Stimulated activated naive B cell treated with anti-CD40 and anti-IgM and Interleukin-4, amounts not matched to agents 10 μg/mL and 1 μg/mL and 100 μg/mL, for 72 hours (primary cell): ENCODE results near the gene RAB6B.

Experiments used
- ATAC-seq, 2 donors: fragments of 150-1000 bp; cut with Tn5 transposase; replicated peaks; 2 replicates each; pipeline ENCODE4 v1.10.0; 2021; ENCODE audit warnings: moderate library complexity in 1 of 2
- DNase-seq: peaks from one replicate; pipeline ENCODE4 v3.0.0; 2021
- H3K27ac Mint-ChIP-seq: one replicate; pipeline ENCODE4 v1.8.0; 2022; ENCODE audit warnings: mild to moderate bottlenecking, mixed read lengths
- H3K27me3 Mint-ChIP-seq, 2 donors: one replicate each; pipeline ENCODE4 v1.8.0; 2022; ENCODE audit warnings: mixed read lengths in 2 of 2
- H3K36me3 Mint-ChIP-seq, 2 donors: one replicate each; pipeline ENCODE4 v1.8.0; 2022; ENCODE audit warnings: mixed read lengths in 2 of 2, mild to moderate bottlenecking in 1 of 2
- H3K4me1 Mint-ChIP-seq, 2 donors: one replicate each; pipeline ENCODE4 v1.8.0; 2022; ENCODE audit warnings: mixed read lengths in 2 of 2, mild to moderate bottlenecking in 1 of 2
- H3K4me3 Mint-ChIP-seq, 2 donors: one replicate each; pipeline ENCODE4 v1.8.0; 2022; ENCODE audit warnings: mild to moderate bottlenecking in 2 of 2, mixed read lengths in 2 of 2, moderate library complexity in 1 of 2
- H3K9me3 Mint-ChIP-seq, 2 donors: one replicate each; pipeline ENCODE4 v1.8.0; 2022; ENCODE audit warnings: mixed read lengths in 2 of 2, mild to moderate bottlenecking in 1 of 2

The RAB6B gene

DNA sequence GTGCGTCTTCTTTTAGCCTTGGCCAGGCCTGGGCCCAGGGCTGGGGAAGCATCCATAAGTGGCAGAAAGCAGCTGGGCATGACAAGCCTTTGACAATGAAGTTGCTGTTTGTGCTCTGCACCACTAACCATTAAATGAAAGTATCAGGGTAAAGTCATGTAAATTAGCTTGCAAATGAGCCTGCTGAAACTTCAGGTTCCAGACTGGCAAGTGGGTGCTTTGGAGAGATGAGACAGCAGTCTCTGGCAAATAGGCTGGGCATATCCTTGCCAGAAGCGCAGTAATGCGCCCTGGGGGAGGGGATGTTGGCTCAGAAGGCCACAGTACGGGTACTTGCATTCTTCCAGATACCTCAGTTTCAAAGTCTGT lies 40.7 kb downstream of the RAB6B start:
- no peak overlapping the region for H3K4me3 Mint-ChIP-seq
- H3K4me1 Mint-ChIP-seq = peaks cover 12 to 35% of the 10 kb centered on the region in 2 donors
- H3K9me3 Mint-ChIP-seq = no peaks in the 10 kb centered on the region
- no peak for DNase-seq
- no peak overlapping the region for H3K27ac Mint-ChIP-seq
- ATAC-seq = peak; percentile 10 to 33
- H3K27me3 Mint-ChIP-seq = no peaks in the 10 kb centered on the region
- H3K36me3 Mint-ChIP-seq = no peaks in the 10 kb centered on the region

DNA sequence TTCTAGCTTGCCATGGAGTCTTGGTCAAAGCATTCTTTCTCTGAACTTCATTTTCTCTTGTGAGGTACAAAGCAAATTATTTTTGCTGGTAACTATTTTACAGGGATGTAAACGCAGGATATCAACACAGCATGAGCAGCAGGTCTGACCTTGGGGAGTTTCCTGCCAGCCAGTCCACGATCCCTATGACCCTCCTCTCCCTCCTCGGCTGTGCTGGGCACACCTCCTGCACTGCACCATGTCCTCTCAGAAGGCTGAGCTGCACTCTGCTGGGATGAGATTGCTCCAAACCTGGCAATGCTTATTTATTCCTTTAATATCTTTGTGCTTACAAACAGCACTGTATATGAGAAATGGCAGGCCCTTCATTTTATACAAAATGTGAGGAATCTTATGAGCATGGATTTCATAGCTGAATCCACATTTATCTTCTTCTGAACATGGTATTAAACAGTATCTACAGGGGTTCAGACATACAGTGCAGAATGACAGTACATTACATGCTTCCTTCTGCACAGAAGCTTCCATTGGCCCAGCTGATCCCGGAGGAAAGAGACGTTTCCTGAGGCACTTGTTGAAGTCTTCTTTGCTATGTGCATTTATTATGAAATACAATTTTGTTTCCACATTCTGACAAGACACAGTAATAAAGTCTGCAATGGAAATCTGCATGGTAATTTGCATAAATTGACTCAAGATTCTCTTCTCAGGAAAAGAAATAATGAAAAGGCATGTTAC lies 41.2 kb downstream of the RAB6B start:
- Mint-ChIP-seq H3K36me3 (no peaks in the 10 kb centered on the region), H3K27me3 (no peaks in the 10 kb centered on the region)
- ATAC-seq = no peak

DNA sequence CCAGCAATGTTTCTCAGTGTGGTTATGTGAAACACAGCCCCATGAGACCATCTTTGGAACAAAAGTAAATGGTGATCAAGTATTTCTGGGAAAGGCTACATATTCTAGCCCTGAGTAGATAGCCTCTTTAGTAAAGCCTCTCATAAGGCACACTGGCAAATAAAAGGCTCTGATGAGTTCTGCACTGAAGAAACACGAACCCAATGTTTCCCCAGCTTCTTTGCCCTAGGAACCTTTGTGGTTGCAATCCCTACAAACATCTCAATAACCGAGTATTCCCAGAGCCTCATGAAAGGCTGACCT lies 41.8 kb downstream of the RAB6B start:
- no peak for ATAC-seq
- no peak for DNase-seq
- Mint-ChIP-seq H3K27ac (no peak overlapping the region), H3K4me1 (peaks cover 12 to 46% of the 10 kb centered on the region in 2 donors), H3K36me3 (no peaks in the 10 kb centered on the region), H3K27me3 (no peaks in the 10 kb centered on the region), H3K9me3 (no peaks in the 10 kb centered on the region), H3K4me3 (no peak overlapping the region)

More for the DNA sequence above, 41.2 kb downstream of the RAB6B start:
- Mint-ChIP-seq H3K4me1 (peaks cover 12 to 40% of the 10 kb centered on the region in 2 donors), H3K4me3 (no peak overlapping the region), H3K9me3 (no peaks in the 10 kb centered on the region), H3K27ac (no peak overlapping the region)
- no peak for DNase-seq

DNA sequence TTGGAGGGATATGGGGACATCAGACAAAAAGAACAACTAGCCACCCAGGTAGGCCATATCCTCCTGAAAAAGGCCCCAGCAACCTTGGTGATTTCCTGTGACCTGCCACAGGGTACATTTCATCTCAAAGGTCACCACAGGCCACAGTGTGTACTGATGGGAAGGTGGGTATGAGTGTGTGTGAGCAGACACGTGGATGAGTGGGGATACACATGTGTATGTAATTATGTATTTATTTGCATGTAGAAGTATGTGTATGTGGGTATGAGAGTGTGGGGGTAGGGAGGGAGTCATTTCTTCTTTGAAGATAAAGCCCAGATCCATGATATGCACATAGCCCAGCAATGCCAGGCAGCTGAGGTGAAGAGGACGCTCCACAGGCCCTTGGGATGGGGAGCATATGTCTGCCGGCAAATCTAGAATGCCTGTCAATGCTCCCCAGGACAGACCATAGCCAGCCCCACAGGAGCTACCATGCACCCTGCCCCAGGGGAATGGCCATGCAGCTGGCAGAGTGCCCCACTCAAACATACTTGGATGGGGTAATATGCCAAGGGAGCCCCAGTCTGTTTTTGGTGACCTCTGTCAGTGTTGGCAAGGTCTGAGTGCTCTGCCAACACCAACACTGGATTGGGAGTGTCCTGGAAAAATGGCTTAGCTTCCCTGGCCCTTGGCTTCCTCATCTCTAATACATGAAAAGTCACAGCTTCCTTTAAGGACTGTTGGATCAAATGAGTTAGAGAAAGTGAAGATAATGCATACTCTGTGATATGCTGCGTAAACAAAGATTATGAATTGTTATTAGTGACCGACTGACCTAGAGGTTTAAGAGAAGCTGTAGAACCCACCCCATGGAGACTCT lies 42.4 kb downstream of the RAB6B start:
- peak in 1 of 2 donors; percentile 12 for ATAC-seq

DNA sequence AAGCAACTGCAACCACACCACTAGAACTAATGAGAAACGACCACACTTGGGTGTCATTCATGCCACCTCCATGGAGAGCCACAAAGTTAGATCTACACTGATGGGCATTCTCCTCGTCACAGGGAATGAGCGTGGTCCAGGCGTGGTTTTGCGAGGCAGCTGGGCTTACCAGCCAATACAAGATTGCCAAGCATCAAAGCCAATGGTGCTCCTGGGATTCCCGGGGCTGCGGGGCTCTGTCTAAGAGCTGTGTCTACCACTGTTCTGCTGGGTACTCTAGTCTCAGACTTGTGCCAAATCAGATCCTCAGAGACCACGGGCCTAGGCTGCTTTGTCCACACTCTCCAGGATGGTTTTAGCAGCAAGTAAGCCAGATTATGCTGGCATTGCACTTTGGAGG lies 43.8 kb downstream of the RAB6B start:
- no peak for DNase-seq
- H3K27me3 Mint-ChIP-seq = peaks cover 4 to 12% of the 10 kb centered on the region in 2 donors
- H3K9me3 Mint-ChIP-seq = no peaks in the 10 kb centered on the region
- H3K4me3 Mint-ChIP-seq = no peak overlapping the region
- peaks cover 12 to 39% of the 10 kb centered on the region in 2 donors for H3K4me1 Mint-ChIP-seq
- peak overlapping the region; percentile 82 for H3K27ac Mint-ChIP-seq
- no peak for ATAC-seq
- no peaks in the 10 kb centered on the region for H3K36me3 Mint-ChIP-seq

More for the DNA sequence above, 42.4 kb downstream of the RAB6B start:
- H3K27ac Mint-ChIP-seq = no peak overlapping the region
- H3K4me3 Mint-ChIP-seq = no peak overlapping the region
- no peaks in the 10 kb centered on the region for H3K36me3 Mint-ChIP-seq
- peaks cover 12 to 47% of the 10 kb centered on the region in 2 donors for H3K4me1 Mint-ChIP-seq
- H3K9me3 Mint-ChIP-seq = no peaks in the 10 kb centered on the region
- DNase-seq = no peak
- no peaks in the 10 kb centered on the region for H3K27me3 Mint-ChIP-seq

DNA sequence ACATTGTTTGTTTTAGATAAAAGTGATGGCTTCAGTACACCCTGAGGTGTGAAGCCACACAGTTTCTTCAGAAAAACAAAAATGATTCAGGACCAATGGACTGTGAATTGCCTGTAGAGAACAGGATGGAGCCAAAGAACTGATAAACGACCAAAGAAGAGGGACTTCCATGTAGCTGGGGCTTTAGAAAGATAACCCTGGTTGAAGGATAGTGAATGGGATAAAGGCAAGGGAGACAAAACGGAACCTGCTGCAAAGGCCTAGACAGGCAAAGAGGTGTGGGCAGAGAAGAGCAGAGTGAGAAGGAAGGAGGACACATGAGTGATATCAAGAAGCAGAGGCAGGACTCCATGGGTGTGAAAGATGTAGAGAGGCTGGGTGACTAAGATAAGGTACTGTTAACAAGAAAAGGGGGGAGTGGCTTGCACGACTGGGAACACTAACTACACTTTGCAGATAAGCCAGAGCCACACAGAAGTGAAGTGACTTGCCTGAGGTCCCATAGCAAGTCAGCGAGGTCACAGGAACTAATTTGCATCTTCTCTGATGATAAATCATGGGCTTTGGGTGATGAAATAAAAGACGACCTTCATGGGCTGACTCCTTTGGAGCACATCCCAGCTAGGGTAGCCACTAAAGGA lies 44.3 kb downstream of the RAB6B start:
- peak overlapping the region; percentile 82 for H3K27ac Mint-ChIP-seq
- peak overlapping the region; percentile 4 to 17 for H3K4me3 Mint-ChIP-seq
- DNase-seq (peak; percentile 33), ATAC-seq (peak; percentile 87 to 88)
- H3K27me3 Mint-ChIP-seq = peaks cover 7 to 12% of the 10 kb centered on the region in 2 donors
- no peaks in the 10 kb centered on the region for H3K9me3 Mint-ChIP-seq
- peaks cover 10 to 39% of the 10 kb centered on the region in 2 donors for H3K4me1 Mint-ChIP-seq
- H3K36me3 Mint-ChIP-seq = no peaks in the 10 kb centered on the region

DNA sequence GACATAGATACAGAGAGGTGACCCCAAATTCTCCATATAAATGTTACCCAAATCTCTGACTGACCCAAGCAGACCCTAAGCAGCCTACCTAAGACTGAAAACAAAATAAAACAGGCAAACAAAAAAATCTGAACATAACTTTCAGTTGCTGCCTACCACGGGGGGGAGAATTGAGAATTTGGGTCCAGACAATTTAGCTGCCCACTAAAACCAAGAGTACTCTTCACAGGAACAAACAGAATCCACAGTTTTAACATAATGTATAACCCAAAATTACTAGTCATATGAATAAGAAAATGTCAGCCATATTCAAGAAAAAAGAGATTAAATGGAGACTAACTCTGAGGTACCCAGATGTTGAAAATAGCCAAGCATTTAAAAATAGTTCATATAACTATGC lies 45.6 kb downstream of the RAB6B start:
- H3K4me1 Mint-ChIP-seq = peaks cover 10 to 37% of the 10 kb centered on the region in 2 donors
- DNase-seq (no peak), ATAC-seq (no peak)
- H3K4me3 Mint-ChIP-seq = peak overlapping the region; percentile 17 to 37
- H3K27ac Mint-ChIP-seq = peak overlapping the region; percentile 7
- H3K27me3 Mint-ChIP-seq = peaks cover 8 to 12% of the 10 kb centered on the region in 2 donors
- H3K36me3 Mint-ChIP-seq = no peaks in the 10 kb centered on the region
- no peaks in the 10 kb centered on the region for H3K9me3 Mint-ChIP-seq

DNA sequence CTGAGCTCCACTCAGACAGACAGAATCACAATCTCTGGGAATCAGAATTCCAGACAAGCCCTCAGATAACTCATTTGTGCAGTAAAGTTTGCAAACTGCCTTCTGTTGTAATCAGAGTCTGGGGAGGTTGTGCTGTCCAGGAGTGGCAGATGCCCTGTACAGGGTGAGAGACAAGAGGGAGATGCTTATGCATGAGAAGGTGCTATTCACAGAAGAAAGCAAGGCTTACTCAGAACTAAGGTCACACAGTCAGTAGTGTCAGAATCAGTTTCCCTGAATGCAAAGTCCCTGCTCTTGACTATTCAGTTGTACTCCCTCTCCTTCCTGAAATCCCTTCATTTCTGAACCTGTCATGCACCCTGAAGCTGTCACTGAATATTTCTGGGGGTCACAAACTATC lies 46.3 kb downstream of the RAB6B start:
- Mint-ChIP-seq H3K9me3 (no peaks in the 10 kb centered on the region), H3K27me3 (peaks cover 8 to 12% of the 10 kb centered on the region in 2 donors), H3K4me3 (no peak overlapping the region), H3K36me3 (no peaks in the 10 kb centered on the region), H3K4me1 (peaks cover 8 to 30% of the 10 kb centered on the region in 2 donors), H3K27ac (no peak overlapping the region)
- peak in 1 of 2 donors; percentile 23 for ATAC-seq
- DNase-seq = no peak

DNA sequence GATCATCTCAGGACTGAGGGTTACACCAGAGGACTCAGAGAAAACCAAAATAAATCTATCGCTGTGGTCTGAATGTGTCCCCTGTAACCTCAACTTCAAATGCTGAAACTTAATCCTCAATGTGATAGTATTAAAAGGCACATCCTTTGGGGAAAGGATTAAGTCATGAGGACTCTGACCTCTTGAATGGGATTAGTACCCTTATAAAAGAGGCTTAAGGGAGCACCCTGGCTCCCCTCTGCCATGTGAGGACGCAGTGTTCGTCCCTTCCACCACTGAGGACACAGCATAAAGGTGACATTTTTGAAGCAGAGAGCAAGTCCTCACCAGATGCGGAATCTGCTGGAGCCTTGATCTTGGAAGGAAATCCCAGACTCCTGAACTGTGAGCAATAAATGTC lies 50.6 kb downstream of the RAB6B start:
- H3K4me3 Mint-ChIP-seq = no peak overlapping the region
- no peaks in the 10 kb centered on the region for H3K9me3 Mint-ChIP-seq
- no peak for DNase-seq
- H3K27ac Mint-ChIP-seq = no peak overlapping the region
- ATAC-seq = no peak
- no peaks in the 10 kb centered on the region for H3K36me3 Mint-ChIP-seq
- peaks cover 8 to 20% of the 10 kb centered on the region in 2 donors for H3K27me3 Mint-ChIP-seq
- H3K4me1 Mint-ChIP-seq = peaks cover 0 to 13% of the 10 kb centered on the region in 2 donors

DNA sequence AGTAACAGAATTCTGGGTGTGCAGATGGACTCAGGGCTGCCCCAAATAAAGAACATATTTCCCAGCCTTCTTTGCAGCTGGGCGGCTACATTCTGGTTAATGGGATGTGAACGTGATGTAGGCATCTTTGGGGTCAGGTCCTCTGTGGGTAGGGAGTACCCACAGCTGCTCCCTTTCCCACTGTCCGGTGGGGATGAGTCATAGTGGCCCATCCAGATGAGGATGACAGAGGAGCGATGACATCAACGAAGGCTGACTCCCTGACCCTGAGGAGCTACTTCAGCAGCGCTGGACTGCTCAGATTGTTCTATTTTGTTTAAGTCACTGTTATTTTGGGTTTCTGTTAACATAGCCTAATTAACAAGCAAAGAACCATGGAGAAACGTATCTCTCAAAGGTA lies 52.0 kb downstream of the RAB6B start:
- no peaks in the 10 kb centered on the region for H3K9me3 Mint-ChIP-seq
- DNase-seq (no peak), ATAC-seq (no peak)
- no peak overlapping the region for H3K27ac Mint-ChIP-seq
- peaks cover 0 to 5% of the 10 kb centered on the region in 2 donors for H3K4me1 Mint-ChIP-seq
- H3K4me3 Mint-ChIP-seq = no peak overlapping the region
- H3K27me3 Mint-ChIP-seq = peaks cover 13 to 28% of the 10 kb centered on the region in 2 donors
- no peaks in the 10 kb centered on the region for H3K36me3 Mint-ChIP-seq

DNA sequence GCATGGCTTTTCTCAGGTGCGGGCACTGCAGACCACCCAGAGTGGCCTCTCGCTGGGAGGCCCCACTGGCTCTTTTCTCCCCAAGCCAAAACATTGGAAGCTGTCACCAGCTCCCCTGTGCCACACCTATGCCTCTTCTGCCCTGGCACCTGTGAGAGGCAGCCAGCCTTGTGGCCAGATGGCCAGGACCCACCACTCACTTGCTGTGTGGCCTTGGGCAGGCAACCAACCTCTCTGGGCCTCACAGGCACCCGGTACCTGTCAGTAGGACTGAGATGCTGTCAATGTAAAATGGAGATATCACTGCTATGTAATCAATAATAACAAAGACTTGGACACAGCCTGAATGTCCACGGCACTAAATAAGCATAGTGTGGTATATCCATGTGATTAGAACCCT lies 53.5 kb downstream of the RAB6B start:
- Mint-ChIP-seq H3K27me3 (peaks cover 9 to 17% of the 10 kb centered on the region in 2 donors), H3K9me3 (no peaks in the 10 kb centered on the region), H3K27ac (no peak overlapping the region), H3K36me3 (no peaks in the 10 kb centered on the region), H3K4me3 (no peak overlapping the region), H3K4me1 (peaks cover 0 to 5% of the 10 kb centered on the region in 2 donors)
- DNase-seq = no peak
- ATAC-seq = no peak

DNA sequence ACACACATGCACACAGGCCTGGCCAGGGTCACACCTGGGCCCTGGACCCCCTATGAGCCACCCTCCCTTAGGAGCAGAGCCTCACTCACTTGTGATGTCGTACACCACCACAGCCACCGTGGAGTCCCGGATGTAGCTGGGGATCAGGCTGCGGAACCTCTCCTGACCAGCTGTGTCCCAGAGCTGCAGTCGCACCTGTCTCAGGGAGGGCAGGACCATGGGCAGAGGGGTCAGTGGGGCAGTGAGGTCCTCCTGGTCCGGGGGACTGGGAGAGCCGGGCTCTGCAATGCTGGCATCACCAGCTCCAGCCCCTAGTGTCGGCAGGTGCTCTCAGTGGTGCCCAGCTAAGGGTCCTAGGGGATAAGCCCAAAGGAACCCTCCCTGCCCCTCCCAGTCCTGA lies 54.5 kb downstream of the RAB6B start:
- H3K27ac Mint-ChIP-seq = no peak overlapping the region
- H3K27me3 Mint-ChIP-seq = peaks cover 5 to 16% of the 10 kb centered on the region in 2 donors

DNA sequence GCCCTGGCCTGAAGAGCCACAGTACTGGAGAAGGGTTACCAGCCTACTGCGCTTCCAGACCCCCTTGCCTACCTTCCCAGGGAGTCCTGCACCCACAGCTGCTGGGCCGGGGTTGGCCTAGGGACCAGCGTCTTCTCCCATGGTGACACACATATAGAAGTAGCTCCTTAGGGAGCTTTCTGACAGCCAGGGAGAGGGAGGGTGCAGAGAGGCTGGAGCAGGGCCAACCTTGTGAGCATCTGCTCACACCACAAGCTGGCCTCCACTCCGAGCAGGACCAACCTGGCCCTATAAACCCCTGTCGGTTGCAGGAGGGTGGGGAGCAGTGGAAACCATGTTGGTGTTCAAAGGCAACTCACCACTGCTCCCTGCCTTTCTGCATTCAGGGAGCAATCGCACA lies 54.9 kb downstream of the RAB6B start:
- H3K36me3 Mint-ChIP-seq = no peaks in the 10 kb centered on the region
- H3K27me3 Mint-ChIP-seq = peaks cover 5 to 16% of the 10 kb centered on the region in 2 donors
- ATAC-seq (no peak), DNase-seq (no peak)
- peaks cover 0 to 5% of the 10 kb centered on the region in 2 donors for H3K4me1 Mint-ChIP-seq
- H3K27ac Mint-ChIP-seq = no peak overlapping the region
- no peaks in the 10 kb centered on the region for H3K9me3 Mint-ChIP-seq
- H3K4me3 Mint-ChIP-seq = no peak overlapping the region

More for the DNA sequence above, 54.5 kb downstream of the RAB6B start:
- H3K9me3 Mint-ChIP-seq = no peaks in the 10 kb centered on the region
- no peak for ATAC-seq
- no peaks in the 10 kb centered on the region for H3K36me3 Mint-ChIP-seq
- DNase-seq = no peak
- no peak overlapping the region for H3K4me3 Mint-ChIP-seq
- H3K4me1 Mint-ChIP-seq = peaks cover 0 to 5% of the 10 kb centered on the region in 2 donors

DNA sequence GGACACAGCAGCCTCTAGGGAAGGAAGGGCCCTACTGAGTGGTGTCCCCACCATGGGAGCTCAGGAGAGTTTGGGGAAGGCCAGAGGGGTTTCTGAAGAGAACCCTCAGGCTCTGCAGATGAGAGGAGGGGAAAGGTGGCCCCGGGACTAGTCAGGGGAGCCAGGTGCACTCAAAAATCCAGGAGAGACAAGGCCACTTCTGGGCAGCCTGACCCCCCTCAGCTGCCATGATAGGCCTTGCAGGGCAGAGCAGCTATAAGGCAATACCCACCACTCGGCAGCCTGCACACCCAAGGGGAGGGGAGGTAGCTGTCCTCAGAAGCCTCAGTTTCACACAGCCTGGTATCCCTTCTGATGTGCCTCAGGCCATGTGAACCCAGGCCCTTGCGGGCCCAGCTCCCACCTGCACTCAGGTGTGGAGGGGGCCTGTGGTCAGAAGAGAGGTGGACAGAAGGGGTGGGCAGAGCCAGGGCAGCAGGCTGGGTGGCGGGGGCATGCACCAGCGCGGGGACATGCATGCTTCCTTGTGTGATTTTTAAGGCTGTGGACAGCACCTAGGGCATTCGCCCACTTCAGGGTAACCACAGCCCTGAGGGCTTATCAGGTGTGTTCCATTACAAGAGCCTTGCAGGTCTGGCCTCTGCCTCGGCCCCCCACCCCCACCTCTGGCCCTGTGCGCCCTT lies 55.5 kb downstream of the RAB6B start:
- H3K9me3 Mint-ChIP-seq = no peaks in the 10 kb centered on the region
- H3K4me3 Mint-ChIP-seq = no peak overlapping the region
- H3K27ac Mint-ChIP-seq = no peak overlapping the region
- H3K4me1 Mint-ChIP-seq = peaks cover 0 to 5% of the 10 kb centered on the region in 2 donors
- DNase-seq = no peak
- peaks cover 5 to 16% of the 10 kb centered on the region in 2 donors for H3K27me3 Mint-ChIP-seq
- no peaks in the 10 kb centered on the region for H3K36me3 Mint-ChIP-seq
- ATAC-seq = no peak
